ENCODE measurements around the gene C2orf42.
"Not testable (repeated sequence)": the region's sequence is repeated elsewhere in the genome, so short reads cannot be mapped to it uniquely, and the experiment has no call there.

Gene C2orf42

GRCh38 chr2:70190418-70191243, at the start of gene C2orf42:
Gene C2orf42, minus strand, starts transcription at chr2:70191019. Its CDS starts 9,034 bp downstream, at chr2:70181985.
- peak; percentile 93 for DNase-seq

GRCh38 chr2:70240599-70240998, 49.8 kb upstream of the C2orf42 start:
- DNase-seq, result no peak

GRCh38 chr2:70233926-70234325, 43.1 kb upstream of the C2orf42 start:
- no peak for DNase-seq

- DNase-seq, result no peak
Measured at GRCh38 chr2:70226781-70227180, 36.0 kb upstream of the C2orf42 start.

GRCh38 chr2:70223305-70223704, 32.5 kb upstream of the C2orf42 start:
- not testable (repeated sequence) for DNase-seq

- DNase-seq, result no peak
Measured at GRCh38 chr2:70214953-70215549, 24.2 kb upstream of the C2orf42 start.

GRCh38 chr2:70214365-70214764, 23.5 kb upstream of the C2orf42 start:
- DNase-seq, result no peak

GRCh38 chr2:70212298-70212932, 21.6 kb upstream of the C2orf42 start:
- no peak for DNase-seq

GRCh38 chr2:70211595-70211994, 20.8 kb upstream of the C2orf42 start:
- DNase-seq, result no peak

- no peak for DNase-seq
Measured at GRCh38 chr2:70204452-70204851, 13.6 kb upstream of the C2orf42 start.

GRCh38 chr2:70203086-70203485, 12.3 kb upstream of the C2orf42 start:
- no peak for DNase-seq

- DNase-seq, result no peak
Measured at GRCh38 chr2:70202236-70202806, 11.5 kb upstream of the C2orf42 start.

GRCh38 chr2:70201831-70202230, 11.0 kb upstream of the C2orf42 start:
- DNase-seq, result no peak

GRCh38 chr2:70201225-70201768, 10.5 kb upstream of the C2orf42 start:
- DNase-seq, result no peak

- no peak for DNase-seq
Measured at GRCh38 chr2:70199320-70199864, 8.6 kb upstream of the C2orf42 start.

GRCh38 chr2:70192516-70192915, 1.7 kb upstream of the C2orf42 start:
- DNase-seq, result no peak

- no peak for DNase-seq
Measured at GRCh38 chr2:70191244-70191735, 471 bp upstream of the C2orf42 start.

GRCh38 chr2:70188460-70188859, 2.4 kb downstream of the C2orf42 start:
- no peak for DNase-seq

GRCh38 chr2:70187170-70187569, 3.6 kb downstream of the C2orf42 start:
- DNase-seq, result not testable (repeated sequence)

GRCh38 chr2:70182689-70183088, 8.1 kb downstream of the C2orf42 start:
- no peak for DNase-seq

GRCh38 chr2:70181363-70181956, 9.4 kb downstream of the C2orf42 start:
- DNase-seq, result no peak

- no peak for DNase-seq
Measured at GRCh38 chr2:70173520-70173919, 17.3 kb downstream of the C2orf42 start.
